HEK293 (cell line): ENCODE results near the gene SMPD3.

Source experiments
- CTCF ChIP-seq: fragments of 450-650 bp; formaldehyde crosslinking; IDR thresholded peaks from 2 replicates; pipeline ENCODE4 v1.5.1; 2016; ENCODE audit warnings: missing biosample characterization, missing genetic modification characterization
- KLF16 ChIP-seq: fragments of 450-650 bp; formaldehyde crosslinking; IDR thresholded peaks from 2 replicates; pipeline ENCODE4 v1.5.1; 2017; ENCODE audit warnings: missing biosample characterization, missing genetic modification characterization
- MYNN ChIP-seq: fragments of 450-650 bp; formaldehyde crosslinking; IDR thresholded peaks from 2 replicates; pipeline ENCODE4 v1.5.1; 2016; ENCODE audit warnings: missing biosample characterization, missing genetic modification characterization, borderline replicate concordance
- PATZ1 ChIP-seq: fragments of 450-650 bp; formaldehyde crosslinking; IDR thresholded peaks from 2 replicates; pipeline ENCODE4 v1.5.1; 2016; ENCODE audit warnings: missing biosample characterization, missing genetic modification characterization
- TCF7L2 ChIP-seq: IDR thresholded peaks from 2 replicates; pipeline ENCODE4 v1.6.1; 2011; ENCODE audit warnings: low read depth, mild to moderate bottlenecking, inconsistent platforms, low read length, moderate library complexity, borderline replicate concordance
- YY1 ChIP-seq: fragments of 450-650 bp; formaldehyde crosslinking; IDR thresholded peaks from 2 replicates; pipeline ENCODE4 v1.5.1; 2018; ENCODE audit warnings: missing biosample characterization, missing genetic modification characterization
- ZNF23 ChIP-seq: fragments of 450-650 bp; formaldehyde crosslinking; IDR thresholded peaks from 2 replicates; pipeline ENCODE4 v1.5.1; 2016; ENCODE audit warnings: missing biosample characterization, missing genetic modification characterization, borderline replicate concordance

- TF ChIP-seq YY1 (tag by site-specific recombination), result no peak
- TF ChIP-seq CTCF (tag by site-specific recombination), result no peak
- TF ChIP-seq MYNN (tag by site-specific recombination), result no peak
- TF ChIP-seq TCF7L2, result no peak
- no peak for TF ChIP-seq KLF16
- TF ChIP-seq ZNF23 (tag by site-specific recombination), result no peak
- no peak for TF ChIP-seq PATZ1 (tag by site-specific recombination)
Measured at GRCh38 chr16:68422396-68422960, 25.8 kb downstream of the SMPD3 start.
